GOT3 (cell line): Measurements from ENCODE around the gene MAPK8IP3.

Experiments
- DNase-seq: peaks from one replicate; lab custom pipeline; 2025; ENCODE audit warnings: mixed read lengths; lab: John Stamatoyannopoulos, UW

MAPK8IP3 gene

GRCh38 chr16:1809281-1809801 lies 103.3 kb downstream of the MAPK8IP3 start:
- no peak for DNase-seq

DNA sequence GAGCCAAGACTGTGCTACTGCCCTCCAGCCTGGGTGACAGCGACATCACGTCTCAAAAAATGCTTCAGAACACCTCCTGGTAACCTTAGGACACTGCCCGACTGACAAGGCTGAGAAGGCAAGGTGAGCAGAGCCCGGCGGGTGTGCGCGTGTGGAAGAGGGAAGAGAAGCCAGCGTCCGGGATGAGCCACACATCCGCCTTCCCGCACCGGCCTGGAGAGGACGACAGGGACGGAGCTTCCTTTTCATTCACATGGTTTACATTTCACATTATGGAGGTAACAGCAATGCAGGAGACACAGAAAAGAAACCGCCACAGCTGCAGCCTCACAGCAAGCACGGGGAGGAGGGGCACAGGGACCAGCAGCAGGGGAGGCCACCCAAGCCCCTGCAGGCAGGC lies 104.1 kb downstream of the MAPK8IP3 start:
- no peak for DNase-seq

DNA sequence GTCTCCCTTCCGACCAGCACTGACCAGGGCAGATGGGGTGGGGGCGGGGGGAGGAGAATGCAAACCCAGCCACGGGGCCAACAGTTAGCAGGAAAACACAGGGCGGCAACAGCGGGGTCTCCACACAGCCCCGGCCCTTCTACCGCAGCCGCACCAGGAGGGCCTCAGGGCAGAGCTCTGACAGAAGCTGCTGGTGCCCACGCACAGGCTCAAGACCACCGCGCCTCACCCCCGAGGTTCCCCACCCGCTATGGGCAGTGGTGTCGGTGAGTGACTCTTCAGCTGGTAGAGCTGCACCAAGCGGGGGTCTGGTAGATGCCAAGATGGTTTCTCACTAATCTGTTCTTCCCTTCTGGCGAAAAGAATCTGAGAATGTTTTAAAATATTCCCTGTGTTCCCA lies 104.5 kb downstream of the MAPK8IP3 start:
- no peak for DNase-seq

- DNase-seq, result peak; percentile 30
Observed at GRCh38 chr16:1812732-1813163, 106.8 kb downstream of the MAPK8IP3 start.

- no peak for DNase-seq
Observed at GRCh38 chr16:1815461-1815860, 109.5 kb downstream of the MAPK8IP3 start.

- no peak for DNase-seq
Observed at GRCh38 chr16:1816396-1817275, 110.6 kb downstream of the MAPK8IP3 start.

DNA sequence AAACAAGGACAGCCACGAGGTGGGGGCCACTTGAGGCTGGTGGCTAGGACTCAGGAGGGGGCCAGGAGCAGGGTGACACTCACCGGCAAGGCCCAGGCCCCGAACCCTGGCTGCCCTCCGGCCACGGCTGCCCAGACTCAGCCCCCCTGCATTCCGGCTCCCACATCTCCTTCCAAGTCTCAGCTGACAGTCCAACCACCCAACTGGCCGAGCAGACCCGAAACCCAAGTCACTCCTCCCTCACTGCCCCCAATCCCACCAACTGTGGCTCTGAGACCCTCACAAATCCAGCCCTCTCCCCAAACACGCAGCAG lies 111.2 kb downstream of the MAPK8IP3 start:
- DNase-seq, result no peak

DNA sequence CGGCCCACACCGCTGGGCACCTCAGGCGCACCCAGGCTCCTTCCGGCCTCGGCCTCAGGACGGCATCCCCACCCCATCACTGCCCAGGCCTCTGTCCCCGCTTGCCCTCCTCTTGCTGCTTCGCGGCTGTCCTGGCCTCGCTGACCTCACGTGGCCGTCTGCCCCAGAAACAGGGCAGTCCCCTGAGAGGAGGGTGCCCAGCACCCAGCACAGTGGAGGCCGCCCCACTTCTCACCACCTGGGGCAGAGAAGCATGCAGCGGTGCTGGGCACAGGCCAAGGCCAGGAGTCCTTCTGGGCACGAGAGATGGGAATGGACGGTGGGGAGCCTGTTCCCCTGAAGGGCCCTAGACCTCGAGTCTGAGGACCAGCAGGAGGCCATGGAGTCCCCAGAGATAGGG lies 111.7 kb downstream of the MAPK8IP3 start:
- no peak for DNase-seq

GRCh38 chr16:1818204-1818872 lies 112.3 kb downstream of the MAPK8IP3 start:
- no peak for DNase-seq

DNA sequence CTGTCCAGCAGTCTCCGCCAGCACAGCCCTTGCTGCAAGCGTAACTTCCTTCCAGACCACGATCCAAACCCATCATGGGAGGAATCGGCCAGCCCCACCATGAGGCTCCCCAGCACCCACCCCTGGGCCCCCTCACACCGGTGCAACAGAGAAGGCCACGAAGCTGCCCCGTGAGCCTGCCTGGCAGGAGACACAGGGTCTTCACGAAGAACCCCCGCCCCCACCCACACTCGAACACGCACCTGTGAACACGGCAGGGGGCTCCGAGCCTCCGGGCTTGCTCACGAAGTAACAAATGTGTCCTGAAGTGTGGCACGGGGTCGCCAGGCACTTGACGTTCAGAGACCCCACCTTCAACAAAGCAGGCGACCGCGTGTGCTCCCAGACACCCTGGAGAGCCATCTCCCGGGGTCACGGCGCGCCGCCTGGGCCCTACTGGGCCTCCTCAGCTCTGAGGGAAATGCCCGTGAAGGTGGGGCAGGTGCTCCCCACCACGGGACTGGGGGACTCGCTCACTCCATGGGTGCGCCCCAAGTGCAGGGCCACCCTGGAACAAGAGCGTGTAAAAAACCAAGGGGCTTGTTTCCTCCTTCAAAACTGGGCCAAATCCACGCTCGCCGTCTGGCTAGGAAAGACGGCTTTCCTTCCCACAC lies 113.0 kb downstream of the MAPK8IP3 start:
- no peak for DNase-seq

DNA sequence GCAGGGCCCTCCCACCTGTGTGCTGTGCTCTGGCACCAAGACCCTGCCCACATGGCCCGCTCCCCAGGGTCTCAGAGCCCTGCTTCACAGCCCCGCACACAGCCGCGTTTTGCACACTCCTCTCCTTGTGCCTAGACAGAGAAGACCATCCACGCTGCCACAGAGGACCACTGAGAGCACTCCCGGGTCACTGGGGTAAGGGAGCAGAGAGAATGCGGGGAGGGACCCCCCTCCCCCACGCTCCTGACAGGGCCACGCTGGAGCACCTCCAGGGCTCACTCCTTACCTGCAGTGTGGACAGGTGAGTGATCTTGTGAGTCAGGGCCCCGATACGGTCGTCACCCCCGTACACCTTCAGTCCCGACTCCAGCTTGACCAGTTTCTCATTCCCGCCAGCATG lies 113.6 kb downstream of the MAPK8IP3 start:
- no peak for DNase-seq
